Measurements from ENCODE around the gene UROC1. TPM values are rescaled to one million over a fixed set of nuclear protein-coding genes. Genes with fewer than 3 reads are reported as not detected.

The UROC1 gene
- total and polyA plus RNA-seq, 12 donors: 0.01 TPM; not detected in 11

GRCh38 chr3:126476166-126477060 is 41.2 kb downstream of the UROC1 start:
- DNase-seq (peak; percentile 55 to 59), ATAC-seq (peak in 7 of 8 donors; percentile 1 to 74 (median 63))
- WGBS, 2 donors: 12 to 14% methylated on average over 51 to 57 of the region's 66 CpGs
- H3K27me3 ChIP-seq: no peaks in the 10 kb centered on the region
- H3K9me3 ChIP-seq: no peaks in the 10 kb centered on the region
- H3K4me3 ChIP-seq: peak overlapping the region; percentile 46 to 91 (median 70)
- H3K36me3 ChIP-seq: peaks cover 0 to 7% (median under 1%) of the 10 kb centered on the region in 9 donors
- peak overlapping the region; percentile 78 to 99 (median 86) for H3K27ac ChIP-seq
- intact Hi-C loops (cut with DNase I): loop anchor here in 4 of 10 donors (10.0 kb wide), 3 partner anchors 212 to 232 kb away; no protein-coding TSS in a partner anchor
- peaks cover 28 to 47% (median 42%) of the 10 kb centered on the region in 9 donors for H3K4me1 ChIP-seq
- TF ChIP-seq CTCF (IDR thresholded peaks at IDR 0.05): no peak

- H3K4me1 ChIP-seq: peaks cover 28 to 51% (median 43%) of the 10 kb centered on the region in 9 donors
- intact Hi-C loops (cut with DNase I): loop anchor here in 4 of 10 donors (2.0 to 10.0 kb wide), 4 partner anchors 119 to 231 kb away; partner anchors contain the start of gene KLF15 (in 1 of the 4)
- TF ChIP-seq CTCF (IDR thresholded peaks at IDR 0.05): peak in 7 of 9 donors; percentile 26 to 74 (median 52)
Observed at GRCh38 chr3:126475413-126476114, 42.0 kb downstream of the UROC1 start, which contains the start of gene ZXDC. TSS of gene ZXDC (minus strand) at chr3:126475891. CDS start at chr3:126475865, 26 bp downstream.

GRCh38 chr3:126474498-126475412 is 42.8 kb downstream of the UROC1 start:
- intact Hi-C loops (cut with DNase I): loop anchor here in 4 of 10 donors (2.0 to 10.0 kb wide), 4 partner anchors 118 to 230 kb away; partner anchors contain the start of gene KLF15 (in 1 of the 4)
- Histone ChIP-seq H3K9me3 (no peaks in the 10 kb centered on the region), H3K27me3 (no peaks in the 10 kb centered on the region), H3K4me1 (peaks cover 28 to 52% (median 43%) of the 10 kb centered on the region in 9 donors), H3K4me3 (peak overlapping the region; percentile 62 to 95 (median 78)), H3K27ac (peak overlapping the region; percentile 83 to 99 (median 92)), H3K36me3 (peaks cover 0 to 24% (median 15%) of the 10 kb centered on the region in 9 donors)
- DNase-seq (peak; percentile 44 to 46), ATAC-seq (peak in 3 of 8 donors; percentile 3 to 34 (median 4))
- WGBS, 2 donors: 6 to 7% methylated on average over 68 to 72 of the region's 72 CpGs
- TF ChIP-seq CTCF (IDR thresholded peaks at IDR 0.05): no peak

More at GRCh38 chr3:126475413-126476114, 42.0 kb downstream of the UROC1 start, which contains the start of gene ZXDC:
- Histone ChIP-seq H3K27ac (peak within 1 kb of the TSS; percentile 83 to 99 (median 92)), H3K4me3 (peak within 1 kb of the TSS; percentile 62 to 95 (median 80)), H3K36me3 (peaks cover 0 to 16% (median 9%) of the 10 kb centered on the region in 9 donors), H3K9me3 (no peaks in the 10 kb centered on the region), H3K27me3 (no peaks in the 10 kb centered on the region)
- ATAC-seq (peak; percentile 86 to 96 (median 93)), DNase-seq (peak; percentile 92 to 97)
- 1% methylated on average over 88 to 110 of the region's 112 CpGs for WGBS, 2 donors
